Liver (tissue), 9 donors: ENCODE measurements around the gene STUM. TPM values are rescaled to one million over a fixed set of nuclear protein-coding genes. Genes with fewer than 3 reads are reported as not detected.

Experiments used
- DNase-seq: peaks from one replicate; pipeline ENCODE4 v3.0.0-alpha.2; 2017; ENCODE audit warnings: low spot score
- H3K27ac ChIP-seq, 2 donors: one replicate each; pipeline ENCODE4 v1.7.0; 2013; ENCODE audit warnings: inconsistent platforms in 2 of 2, low read length in 2 of 2, control low read depth in 1 of 2, low read depth in 1 of 2, mild to moderate bottlenecking in 1 of 2
- H3K27me3 ChIP-seq, 4 donors: one replicate each; pipeline versions ENCODE4 v1.6.1 to v1.7.0; 2013; ENCODE audit warnings: low read length in 3 of 4, inconsistent platforms in 1 of 4, mild to moderate bottlenecking in 1 of 4, moderate library complexity in 1 of 4; ENCODE audit not compliant: control insufficient read depth in 4 of 4, insufficient read depth in 4 of 4
- H3K36me3 ChIP-seq, 4 donors: one replicate each; pipeline versions ENCODE4 v1.6.1 to v1.7.0; 2013; ENCODE audit warnings: low read length in 3 of 4, mild to moderate bottlenecking in 3 of 4, low read depth in 1 of 4, moderate library complexity in 1 of 4; ENCODE audit not compliant: control insufficient read depth in 4 of 4, insufficient read depth in 3 of 4
- H3K4me1 ChIP-seq, 4 donors: one replicate each; pipeline versions ENCODE4 v1.6.1 to v1.7.0; 2013; ENCODE audit warnings: low read length in 3 of 4, mild to moderate bottlenecking in 3 of 4, moderate library complexity in 1 of 4; ENCODE audit not compliant: control insufficient read depth in 4 of 4, insufficient read depth in 4 of 4
- H3K4me3 ChIP-seq, 3 donors: one replicate each; pipeline versions ENCODE4 v1.6.1 to v1.7.0; 2013; ENCODE audit warnings: low read length in 3 of 3, control low read depth in 1 of 3, low read depth in 1 of 3, mild to moderate bottlenecking in 1 of 3
- H3K9ac ChIP-seq, 2 donors: one replicate each; pipeline ENCODE4 v1.7.0; 2013; ENCODE audit warnings: low read length in 2 of 2, mild to moderate bottlenecking in 2 of 2, moderate library complexity in 2 of 2, control low read depth in 1 of 2, low read depth in 1 of 2
- H3K9me3 ChIP-seq, 4 donors: one replicate each; pipeline versions ENCODE4 v1.6.1 to v1.7.0; 2013; ENCODE audit warnings: low read length in 3 of 4; ENCODE audit not compliant: control insufficient read depth in 4 of 4
- ATF3 ChIP-seq: IDR thresholded peaks from 2 replicates; pipeline ENCODE4 v1.6.1; 2016; ENCODE audit warnings: antibody characterized with exemption
- CTCF ChIP-seq: fragments of 150-350 bp; IDR thresholded peaks from 2 replicates; pipeline ENCODE4 v1.5.1; 2017; ENCODE audit warnings: improper control_type of control experiment, low read depth, low read length; ENCODE audit not compliant: missing input control
- FOXA1 ChIP-seq: IDR thresholded peaks from 2 replicates; pipeline ENCODE4 v1.6.1; 2016; ENCODE audit warnings: antibody characterized with exemption
- FOXA2 ChIP-seq: IDR thresholded peaks from 2 replicates; pipeline ENCODE4 v1.6.1; 2016; ENCODE audit warnings: antibody characterized with exemption
- GABPA ChIP-seq, 2 donors: IDR thresholded peaks in 1 of 2; conservative IDR thresholded peaks in 1 of 2; 2 replicates each; pipeline ENCODE4 v1.6.1; 2016; ENCODE audit warnings: antibody characterized with exemption in 2 of 2, mild to moderate bottlenecking in 1 of 2, moderate library complexity in 1 of 2
- HNF4A ChIP-seq, 2 donors: conservative IDR thresholded peaks; 2 replicates each; pipeline ENCODE4 v1.6.1; 2016; ENCODE audit warnings: antibody characterized with exemption in 2 of 2, mild to moderate bottlenecking in 2 of 2
- JUND ChIP-seq, 2 donors: IDR thresholded peaks; 2 replicates each; pipeline ENCODE4 v1.6.1; 2016; ENCODE audit warnings: antibody characterized with exemption in 2 of 2
- RAD21 ChIP-seq, 2 donors: IDR thresholded peaks; 2 replicates each; pipeline ENCODE4 v1.6.1; 2016; ENCODE audit warnings: antibody characterized with exemption in 2 of 2, mild to moderate bottlenecking in 2 of 2
- REST ChIP-seq: IDR thresholded peaks from 2 replicates; pipeline ENCODE4 v1.6.1; 2016; ENCODE audit warnings: antibody characterized with exemption, mild to moderate bottlenecking
- RXRA ChIP-seq, 2 donors: IDR thresholded peaks; 2 replicates each; pipeline ENCODE4 v1.6.1; 2017 to 2018; ENCODE audit warnings: antibody characterized with exemption in 2 of 2, mild to moderate bottlenecking in 1 of 2
- SP1 ChIP-seq: IDR thresholded peaks from 2 replicates; pipeline ENCODE4 v1.6.1; 2018; ENCODE audit warnings: antibody characterized with exemption, mild to moderate bottlenecking
- TAF1 ChIP-seq: conservative IDR thresholded peaks from 2 replicates; pipeline ENCODE4 v1.6.1; 2016; ENCODE audit warnings: antibody characterized with exemption, mild to moderate bottlenecking
- YY1 ChIP-seq: IDR thresholded peaks from 2 replicates; pipeline ENCODE4 v1.6.1; 2016; ENCODE audit warnings: antibody characterized with exemption, mild to moderate bottlenecking
- ZBTB33 ChIP-seq: IDR thresholded peaks from 2 replicates; pipeline ENCODE4 v1.6.1; 2016; ENCODE audit warnings: antibody characterized with exemption
- WGBS: extraction: QIAGEN DNeasy Blood & Tissue Kit; methylation state at CpG from one replicate; pipeline ENCODE4 v1.1.7; 2013; 5-methylcytosine and 5-hydroxymethylcytosine counted together
- polyA plus RNA-seq, 2 donors: library from polyadenylated mRNA; stranded (reverse) in 1 of 2; unstranded in 1 of 2; fragments of 200-250 nt in 1 of 2; fragments of >200 nt in 1 of 2; fragmentation: Nextera tagmentation in 1 of 2; extraction: Ambion mirVana in 1 of 2; gene quantifications; one replicate each; pipeline versions ENCODE4 v1.2.1 to v1.2.3, GENCODE V29; 2013 to 2015
- total RNA-seq, 2 donors: library from RNA; depleted of rRNA; stranded (reverse); fragments of >200 nt; gene quantifications; one replicate each; pipeline ENCODE4 v1.2.3, GENCODE V29; 2014
- donor health status: healthy.
- donor health status: healthy.
- donor health status: healthy.
- donor health status: healthy.
- donor health status: healthy.

Gene STUM
- total and polyA plus RNA-seq, 4 donors: 0.03 to 0.14 (median 0.07) TPM

- Histone ChIP-seq H3K27me3 (no peaks in the 10 kb centered on the region), H3K9me3 (no peaks in the 10 kb centered on the region), H3K4me3 (no peak overlapping the region), H3K36me3 (no peaks in the 10 kb centered on the region), H3K9ac (no peak overlapping the region), H3K4me1 (peaks cover 0 to 12% (median 10%) of the 10 kb centered on the region in 4 donors), H3K27ac (no peak overlapping the region)
- DNase-seq: no peak
- no peak for TF ChIP-seq CTCF
- no peak for TF ChIP-seq ZBTB33
- TF ChIP-seq SP1: no peak
- no peak for TF ChIP-seq JUND (IDR thresholded peaks at IDR 0.05)
- no peak for TF ChIP-seq RAD21 (IDR thresholded peaks at IDR 0.05)
- no peak for TF ChIP-seq REST
- TF ChIP-seq ATF3: no peak
- 94% methylated on average over 9 of the region's 9 CpGs for WGBS
Observed at GRCh38 chr1:226605318-226605950, 56.9 kb downstream of the STUM start.

GRCh38 chr1:226606311-226607267 lies 58.0 kb downstream of the STUM start:
- H3K27me3 ChIP-seq: no peaks in the 10 kb centered on the region
- peaks cover 0 to 12% (median 10%) of the 10 kb centered on the region in 4 donors for H3K4me1 ChIP-seq
- WGBS: 91% methylated on average over 11 of the region's 11 CpGs
- no peaks in the 10 kb centered on the region for H3K36me3 ChIP-seq
- no peak for DNase-seq
- H3K4me3 ChIP-seq: no peak overlapping the region
- no peak overlapping the region for H3K27ac ChIP-seq
- TF ChIP-seq HNF4A (conservative IDR thresholded peaks at IDR 0.05) (no peak), TAF1 (no peak), FOXA2 (no peak), RXRA (IDR thresholded peaks at IDR 0.05) (no peak), FOXA1 (no peak), ZBTB33 (no peak), RAD21 (IDR thresholded peaks at IDR 0.05) (no peak), JUND (IDR thresholded peaks at IDR 0.05) (no peak), GABPA (IDR thresholded peaks at IDR 0.05 in 1 of 2, conservative IDR thresholded peaks at IDR 0.05 in 1 of 2) (no peak), SP1 (no peak), YY1 (no peak)
- H3K9ac ChIP-seq: no peak overlapping the region
- H3K9me3 ChIP-seq: no peaks in the 10 kb centered on the region
